Trophoblast cell (in vitro differentiated cells and primary cell): ENCODE measurements around the gene GNAT1.

Experiments
- DNase-seq, 2 donors: peaks; one replicate each; pipeline ENCODE4 v3.0.0-alpha.2; 2016
- H2AFZ ChIP-seq: 2 replicates; pipeline ENCODE4 v1.6.1; 2013; ENCODE audit warnings: low read length, moderate library complexity, mild to moderate bottlenecking; ENCODE audit not compliant: insufficient read depth, poor library complexity
- H2AK5ac ChIP-seq: 2 replicates; pipeline ENCODE4 v1.6.1; 2013; ENCODE audit warnings: mild to moderate bottlenecking, low read length
- H2BK120ac ChIP-seq: 2 replicates; pipeline ENCODE4 v1.6.1; 2013; ENCODE audit warnings: low read length, mild to moderate bottlenecking, moderate library complexity; ENCODE audit not compliant: insufficient read depth, poor library complexity
- H2BK12ac ChIP-seq: 2 replicates; pipeline ENCODE4 v1.6.1; 2013; ENCODE audit warnings: mild to moderate bottlenecking, low read length, moderate library complexity
- H2BK5ac ChIP-seq: 2 replicates; pipeline ENCODE4 v1.6.1; 2013; ENCODE audit warnings: low read length, low read depth, moderate library complexity, mild to moderate bottlenecking; ENCODE audit not compliant: poor library complexity
- H3K14ac ChIP-seq: 2 replicates; pipeline ENCODE4 v1.6.1; 2013; ENCODE audit warnings: mild to moderate bottlenecking, low read length
- H3K18ac ChIP-seq: 2 replicates; pipeline ENCODE4 v1.6.1; 2013; ENCODE audit warnings: mild to moderate bottlenecking, low read length
- H3K23ac ChIP-seq: 2 replicates; pipeline ENCODE4 v1.6.1; 2013; ENCODE audit warnings: low read length
- H3K27ac ChIP-seq: 2 replicates; pipeline ENCODE4 v1.5.1; 2013; ENCODE audit warnings: low read depth, mild to moderate bottlenecking, inconsistent platforms, low read length, moderate library complexity
- H3K27me3 ChIP-seq: 2 replicates; pipeline ENCODE4 v1.6.1; 2013; ENCODE audit warnings: inconsistent platforms, mild to moderate bottlenecking, low read length, moderate library complexity; ENCODE audit not compliant: insufficient read depth
- H3K36me3 ChIP-seq, 2 experiments: 1 replicate in 1 of 2; 2 replicates in 1 of 2; pipeline ENCODE4 v1.6.1; 2013; ENCODE audit warnings: low read length in 2 of 2, mild to moderate bottlenecking in 2 of 2, moderate library complexity in 1 of 2; ENCODE audit not compliant: insufficient read depth in 2 of 2, control insufficient read depth in 1 of 2
- H3K4ac ChIP-seq: 2 replicates; pipeline ENCODE4 v1.6.1; 2013; ENCODE audit warnings: low read depth, mild to moderate bottlenecking, low read length, moderate library complexity
- H3K4me1 ChIP-seq, 2 experiments: 1 replicate in 1 of 2; 2 replicates in 1 of 2; pipeline ENCODE4 v1.6.1; 2013; ENCODE audit warnings: low read length in 2 of 2, mild to moderate bottlenecking in 2 of 2, moderate library complexity in 1 of 2; ENCODE audit not compliant: insufficient read depth in 2 of 2, control insufficient read depth in 1 of 2
- H3K4me2 ChIP-seq: 2 replicates; pipeline ENCODE4 v1.6.1; 2013; ENCODE audit warnings: inconsistent platforms, mild to moderate bottlenecking, low read length, moderate library complexity
- H3K4me3 ChIP-seq: 2 replicates; pipeline ENCODE4 v1.5.1; 2013; ENCODE audit warnings: mild to moderate bottlenecking, low read depth, low read length, inconsistent platforms
- H3K79me1 ChIP-seq: one replicate; pipeline ENCODE4 v1.6.1; 2013; ENCODE audit warnings: low read length
- H3K79me2 ChIP-seq: 2 replicates; pipeline ENCODE4 v1.6.1; 2013; ENCODE audit warnings: low read length, mild to moderate bottlenecking; ENCODE audit not compliant: control insufficient read depth, insufficient read depth, poor library complexity
- H3K9ac ChIP-seq: 2 replicates; pipeline ENCODE4 v1.6.1; 2013; ENCODE audit warnings: mild to moderate bottlenecking, low read length
- H3K9me3 ChIP-seq: 2 replicates; pipeline ENCODE4 v1.6.1; 2013; ENCODE audit warnings: low read depth, mild to moderate bottlenecking, control low read depth, inconsistent platforms, low read length; ENCODE audit not compliant: insufficient read depth
- H4K12ac ChIP-seq: 2 replicates; pipeline ENCODE4 v1.6.1; 2013; ENCODE audit warnings: low read depth, mild to moderate bottlenecking, low read length, moderate library complexity
- H4K8ac ChIP-seq: 2 replicates; pipeline ENCODE4 v1.6.1; 2013; ENCODE audit warnings: low read depth, mild to moderate bottlenecking, low read length, moderate library complexity
- H4K91ac ChIP-seq: one replicate; pipeline ENCODE4 v1.6.1; 2013; ENCODE audit warnings: low read depth, mild to moderate bottlenecking, low read length, moderate library complexity
- WGBS: extraction: QIAGEN DNeasy Blood & Tissue Kit; methylation state at CpG from one replicate; pipeline ENCODE4 v1.1.7; 2013; ENCODE audit warnings: missing lambda C conversion rate; ENCODE audit not compliant: insufficient read length, insufficient coverage; ENCODE audit errors: extremely low coverage; 5-methylcytosine and 5-hydroxymethylcytosine counted together

GNAT1 gene

GRCh38 chr3:50212971-50213370, 21.6 kb downstream of the GNAT1 start:
- Histone ChIP-seq H3K4me1 (peaks cover 2 to 3% of the 10 kb centered on the region in 2 experiments), H4K12ac (no peak overlapping the region), H3K4me3 (no peak overlapping the region), H2BK120ac (peak overlapping the region; percentile 11), H3K14ac (no peak overlapping the region), H4K91ac (no peak overlapping the region), H3K18ac (peak overlapping the region; percentile 43), H3K23ac (no peak overlapping the region), H3K4me2 (no peak overlapping the region), H3K36me3 (peaks cover 0 to 2% of the 10 kb centered on the region in 2 experiments), H2BK5ac (no peak overlapping the region), H4K8ac (no peak overlapping the region), H3K27ac (no peak overlapping the region), H2AK5ac (no peak overlapping the region), H3K27me3 (no peaks in the 10 kb centered on the region), H3K9ac (no peak overlapping the region), H2BK12ac (no peak overlapping the region), H3K9me3 (no peaks in the 10 kb centered on the region), H3K79me1 (no peaks in the 10 kb centered on the region), H3K79me2 (no peaks in the 10 kb centered on the region), H2AFZ (no peak overlapping the region), H3K4ac (no peak overlapping the region)
- WGBS, result no CpG with 5 or more reads among the region's 3 CpGs
- DNase-seq, result no peak

DNA sequence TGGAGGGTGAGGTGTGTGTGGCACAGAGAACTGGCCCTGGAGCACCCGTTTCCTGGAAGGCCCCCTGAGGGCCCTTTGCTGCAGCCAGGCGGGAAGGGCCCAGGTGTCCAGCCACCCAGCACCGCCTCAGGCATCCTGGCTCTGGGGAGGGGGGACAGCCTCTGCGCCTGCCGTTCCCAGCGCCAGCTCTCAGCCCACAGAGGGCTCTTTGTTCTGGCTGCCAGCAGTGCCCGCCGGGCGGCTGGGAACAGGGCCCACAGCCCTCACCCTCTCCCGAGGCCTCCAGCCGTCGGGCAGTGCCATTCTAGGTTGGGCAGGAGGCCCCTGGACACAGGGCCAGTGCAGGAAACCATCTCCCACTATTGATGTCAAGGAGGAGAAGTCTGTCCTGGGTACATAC, 22.0 kb downstream of the GNAT1 start:
- H3K4me1 ChIP-seq, result peaks cover 2 to 3% of the 10 kb centered on the region in 2 experiments
- no peak overlapping the region for H3K4me2 ChIP-seq
- H2AK5ac ChIP-seq, result no peak overlapping the region
- H3K4ac ChIP-seq, result no peak overlapping the region
- no peak for DNase-seq
- no peak overlapping the region for H4K8ac ChIP-seq
- H4K91ac ChIP-seq, result no peak overlapping the region
- H3K36me3 ChIP-seq, result peaks cover 0 to 2% of the 10 kb centered on the region in 2 experiments
- no peaks in the 10 kb centered on the region for H3K79me2 ChIP-seq
- H3K27me3 ChIP-seq, result no peaks in the 10 kb centered on the region
- H3K27ac ChIP-seq, result no peak overlapping the region
- H2BK5ac ChIP-seq, result no peak overlapping the region
- no peak overlapping the region for H2AFZ ChIP-seq
- no peak overlapping the region for H3K14ac ChIP-seq
- H3K79me1 ChIP-seq, result no peaks in the 10 kb centered on the region
- H3K18ac ChIP-seq, result no peak overlapping the region
- H3K4me3 ChIP-seq, result no peak overlapping the region
- no peak overlapping the region for H2BK120ac ChIP-seq
- H3K9ac ChIP-seq, result no peak overlapping the region
- no peak overlapping the region for H3K23ac ChIP-seq
- no peak overlapping the region for H4K12ac ChIP-seq
- WGBS, result no CpG with 5 or more reads among the region's 12 CpGs
- peaks cover 3% of the 10 kb centered on the region for H3K9me3 ChIP-seq
- H2BK12ac ChIP-seq, result no peak overlapping the region

- Histone ChIP-seq H2AFZ (no peak overlapping the region), H3K27me3 (no peaks in the 10 kb centered on the region), H2BK12ac (no peak overlapping the region), H3K9ac (no peak overlapping the region), H3K9me3 (peaks cover 3% of the 10 kb centered on the region), H3K79me2 (no peaks in the 10 kb centered on the region), H4K91ac (no peak overlapping the region), H3K4me2 (no peak overlapping the region), H4K8ac (no peak overlapping the region), H2AK5ac (no peak overlapping the region), H4K12ac (no peak overlapping the region), H3K23ac (no peak overlapping the region), H3K18ac (no peak overlapping the region), H3K79me1 (no peaks in the 10 kb centered on the region), H3K27ac (no peak overlapping the region), H3K4me1 (peaks cover 2 to 3% of the 10 kb centered on the region in 2 experiments), H2BK5ac (no peak overlapping the region), H2BK120ac (no peak overlapping the region), H3K14ac (no peak overlapping the region), H3K4ac (no peak overlapping the region), H3K4me3 (no peak overlapping the region), H3K36me3 (peaks cover 2 to 4% of the 10 kb centered on the region in 2 experiments)
- no peak for DNase-seq
- no CpG with 5 or more reads among the region's 10 CpGs for WGBS
Observed at GRCh38 chr3:50214824-50215223, 23.4 kb downstream of the GNAT1 start.

DNA sequence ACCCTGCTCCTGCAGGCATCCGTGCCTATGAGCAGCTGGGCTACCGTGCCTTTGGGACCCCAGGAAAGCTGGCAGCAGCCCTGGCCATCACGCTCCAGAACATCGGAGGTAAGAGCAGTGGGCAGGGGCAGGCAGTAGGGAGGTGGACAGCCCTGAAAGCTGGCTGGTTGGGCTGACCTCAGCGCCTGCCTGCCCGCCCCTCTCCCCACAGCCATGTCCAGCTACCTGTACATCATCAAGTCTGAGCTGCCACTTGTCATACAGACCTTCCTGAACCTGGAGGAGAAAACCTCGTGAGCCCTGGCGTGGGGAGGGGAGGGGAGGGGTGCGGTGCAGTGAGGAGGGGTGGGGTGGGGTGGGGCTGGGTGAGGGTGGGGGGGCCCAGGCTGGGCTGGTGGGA, 24.1 kb downstream of the GNAT1 start:
- Histone ChIP-seq H4K8ac (no peak overlapping the region), H3K4ac (no peak overlapping the region), H3K14ac (no peak overlapping the region), H3K27ac (no peak overlapping the region), H3K4me3 (no peak overlapping the region), H3K23ac (no peak overlapping the region), H2AK5ac (no peak overlapping the region), H3K79me1 (no peaks in the 10 kb centered on the region), H3K4me2 (no peak overlapping the region), H3K27me3 (no peaks in the 10 kb centered on the region), H2BK120ac (no peak overlapping the region), H2BK12ac (no peak overlapping the region), H3K9ac (no peak overlapping the region), H4K12ac (no peak overlapping the region), H3K36me3 (peaks cover 2 to 4% of the 10 kb centered on the region in 2 experiments), H3K4me1 (peaks cover 2 to 3% of the 10 kb centered on the region in 2 experiments), H3K9me3 (peaks cover 3% of the 10 kb centered on the region), H3K18ac (no peak overlapping the region), H3K79me2 (no peaks in the 10 kb centered on the region), H4K91ac (no peak overlapping the region), H2BK5ac (no peak overlapping the region), H2AFZ (no peak overlapping the region)
- DNase-seq, result no peak
- no CpG with 5 or more reads among the region's 9 CpGs for WGBS
